ENCODE results near the gene RFK. TPM values are rescaled to one million over a fixed set of nuclear protein-coding genes. Genes with fewer than 3 reads are reported as not detected.

RFK gene
- total and polyA plus RNA-seq, 7 donors: 12.9 to 145 (median 23.5) TPM

DNA sequence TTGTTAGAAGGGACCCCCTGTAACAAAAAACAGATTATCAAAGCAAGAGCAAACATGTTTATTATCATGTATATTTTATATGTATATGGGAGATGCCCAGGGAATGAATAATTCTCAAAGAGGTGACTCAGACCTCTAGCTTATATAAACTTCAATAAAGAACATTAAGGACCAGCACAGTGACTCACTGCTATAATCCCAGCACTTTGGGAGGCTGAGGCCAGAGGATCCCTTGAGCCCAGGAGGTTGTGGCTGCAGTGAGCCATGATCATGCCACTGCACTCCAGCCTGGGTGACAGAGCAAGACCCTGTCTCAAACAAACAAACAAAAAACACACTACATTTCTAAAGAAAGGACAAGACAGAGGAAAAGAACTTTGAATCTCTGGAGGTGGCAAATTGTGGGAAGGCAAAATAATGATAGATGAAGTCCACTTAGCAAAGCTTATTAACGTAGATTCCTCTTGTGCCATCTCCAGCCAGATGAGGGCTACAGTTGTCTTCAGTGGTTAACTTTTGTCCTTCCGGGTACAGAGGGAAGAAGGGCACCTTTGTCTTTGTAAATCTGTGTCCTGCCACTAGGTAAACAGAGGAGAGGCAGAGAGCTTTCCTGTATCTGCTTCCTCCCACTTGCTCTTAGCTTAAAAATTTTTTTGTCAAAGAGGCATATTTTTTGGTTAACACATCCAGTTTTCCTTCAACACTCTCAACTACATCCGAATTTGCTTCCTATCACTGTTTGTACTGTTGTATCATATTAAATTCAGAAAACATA, 7.5 kb upstream of the RFK start:
- TF ChIP-seq, protein P1, sequence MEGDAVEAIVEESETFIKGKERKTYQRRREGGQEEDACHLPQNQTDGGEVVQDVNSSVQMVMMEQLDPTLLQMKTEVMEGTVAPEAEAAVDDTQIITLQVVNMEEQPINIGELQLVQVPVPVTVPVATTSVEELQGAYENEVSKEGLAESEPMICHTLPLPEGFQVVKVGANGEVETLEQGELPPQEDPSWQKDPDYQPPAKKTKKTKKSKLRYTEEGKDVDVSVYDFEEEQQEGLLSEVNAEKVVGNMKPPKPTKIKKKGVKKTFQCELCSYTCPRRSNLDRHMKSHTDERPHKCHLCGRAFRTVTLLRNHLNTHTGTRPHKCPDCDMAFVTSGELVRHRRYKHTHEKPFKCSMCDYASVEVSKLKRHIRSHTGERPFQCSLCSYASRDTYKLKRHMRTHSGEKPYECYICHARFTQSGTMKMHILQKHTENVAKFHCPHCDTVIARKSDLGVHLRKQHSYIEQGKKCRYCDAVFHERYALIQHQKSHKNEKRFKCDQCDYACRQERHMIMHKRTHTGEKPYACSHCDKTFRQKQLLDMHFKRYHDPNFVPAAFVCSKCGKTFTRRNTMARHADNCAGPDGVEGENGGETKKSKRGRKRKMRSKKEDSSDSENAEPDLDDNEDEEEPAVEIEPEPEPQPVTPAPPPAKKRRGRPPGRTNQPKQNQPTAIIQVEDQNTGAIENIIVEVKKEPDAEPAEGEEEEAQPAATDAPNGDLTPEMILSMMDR (IDR thresholded peaks at IDR 0.05): no peak
- TF ChIP-seq EP300 (IDR thresholded peaks at IDR 0.05) (no peak), POLR2A (IDR thresholded peaks at IDR 0.05) (no peak), POLR2AphosphoS5 (IDR thresholded peaks at IDR 0.05) (no peak)
- no peak for DNase-seq
- Histone ChIP-seq H3K27ac (no peak overlapping the region), H3K4me3 (no peak overlapping the region), H3K4me1 (peaks cover 0 to 5% (median 0%) of the 10 kb centered on the region in 4 donors), H3K27me3 (no peaks in the 10 kb centered on the region), H3K36me3 (no peaks in the 10 kb centered on the region), H3K9me3 (no peaks in the 10 kb centered on the region)
- WGBS, 2 donors: 20 to 70% methylated on average over 3 of the region's 3 CpGs
- intact Hi-C loops (cut with DNase I): no loop called here

DNA sequence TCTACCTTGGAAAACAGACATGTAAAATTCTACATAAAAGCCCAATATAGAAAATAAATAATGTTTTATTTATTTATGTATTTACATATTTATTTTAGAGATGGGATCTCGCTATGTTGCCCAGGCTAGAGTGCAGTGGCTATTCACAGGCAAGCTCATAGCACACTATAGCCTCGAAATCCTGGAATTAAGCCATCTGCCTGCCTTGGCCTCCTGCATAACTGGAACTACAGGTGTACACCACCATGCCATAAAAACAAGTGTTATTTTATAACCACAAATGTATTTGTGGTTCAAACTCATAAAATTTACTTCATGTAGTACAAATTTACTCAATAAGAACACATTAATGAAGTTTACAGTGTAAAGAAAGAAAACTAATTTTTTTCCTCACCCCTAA, 7.0 kb upstream of the RFK start:
- H3K36me3 ChIP-seq: no peaks in the 10 kb centered on the region
- no peak overlapping the region for H3K4me3 ChIP-seq
- no peak for TF ChIP-seq POLR2AphosphoS5 (IDR thresholded peaks at IDR 0.05)
- no peaks in the 10 kb centered on the region for H3K27me3 ChIP-seq
- intact Hi-C loops (cut with DNase I): no loop called here
- no peak for DNase-seq
- no peak overlapping the region for H3K27ac ChIP-seq
- WGBS, 2 donors: 57 to 84% methylated on average over 2 of the region's 2 CpGs
- H3K4me1 ChIP-seq: peaks cover 0 to 5% (median 0%) of the 10 kb centered on the region in 4 donors
- no peaks in the 10 kb centered on the region for H3K9me3 ChIP-seq

DNA sequence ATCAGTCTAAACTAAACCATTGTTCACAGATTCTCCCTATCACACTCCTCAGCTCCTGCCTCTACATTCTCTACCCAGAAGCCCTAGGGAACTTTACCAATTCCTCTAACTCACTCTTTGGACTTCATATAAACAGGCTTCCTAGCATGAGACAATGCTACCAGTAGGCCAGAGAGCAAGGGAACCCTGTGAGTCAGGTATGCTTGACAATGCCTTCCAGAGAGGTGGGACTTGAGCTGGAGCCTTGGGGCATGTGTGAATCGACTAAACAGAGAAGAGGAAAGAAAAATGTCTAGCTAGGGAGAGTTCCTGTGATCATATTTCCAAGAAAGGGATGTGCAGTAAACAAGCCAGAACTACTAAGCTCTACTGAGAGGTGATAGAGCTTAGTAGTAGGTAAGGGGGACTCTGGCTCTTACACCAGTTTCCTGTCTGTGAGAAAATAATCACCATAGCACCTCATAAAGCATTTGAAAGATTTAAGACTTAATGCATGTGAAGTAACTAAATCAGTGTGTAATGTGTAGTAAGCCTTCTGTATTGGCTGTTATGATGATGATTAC, 6.4 kb upstream of the RFK start:
- 45 to 67% methylated on average over 1 of the region's 1 CpG for WGBS, 2 donors
- intact Hi-C loops (cut with DNase I): no loop called here
- no peak overlapping the region for H3K27ac ChIP-seq
- H3K4me1 ChIP-seq: peaks cover 0 to 7% (median under 1%) of the 10 kb centered on the region in 4 donors
- no peaks in the 10 kb centered on the region for H3K27me3 ChIP-seq
- no peak for TF ChIP-seq EP300 (IDR thresholded peaks at IDR 0.05)
- TF ChIP-seq POLR2AphosphoS5 (IDR thresholded peaks at IDR 0.05): no peak
- TF ChIP-seq POLR2A (IDR thresholded peaks at IDR 0.05): no peak
- TF ChIP-seq, protein P1 (IDR thresholded peaks at IDR 0.05): no peak
- no peaks in the 10 kb centered on the region for H3K36me3 ChIP-seq
- H3K4me3 ChIP-seq: no peak overlapping the region
- no peak for DNase-seq
- H3K9me3 ChIP-seq: no peaks in the 10 kb centered on the region

DNA sequence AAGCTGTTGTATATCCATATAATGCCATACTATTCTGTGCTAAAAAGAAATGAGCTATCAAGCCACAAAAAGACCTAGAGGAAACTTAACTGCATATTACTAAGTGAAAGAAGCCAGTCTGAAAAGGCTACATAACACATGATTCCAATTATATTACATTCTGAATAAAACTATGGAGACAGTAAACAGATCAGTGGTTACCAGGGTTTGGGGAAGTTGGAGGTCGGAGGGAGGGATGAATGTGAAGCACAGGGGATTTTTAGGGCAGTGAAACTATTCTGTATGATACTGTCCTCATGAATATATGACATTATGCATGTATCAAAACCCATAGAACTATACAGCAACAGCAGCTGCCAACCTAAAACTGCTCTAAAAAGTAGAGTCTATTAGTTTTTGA, 5.6 kb upstream of the RFK start:
- H3K27me3 ChIP-seq: no peaks in the 10 kb centered on the region
- intact Hi-C loops (cut with DNase I): loop anchor here (10.0 kb wide), 2 partner anchors 505 to 1895 kb away; partner anchors contain the start of genes PCSK5 and PSAT1
- no peaks in the 10 kb centered on the region for H3K36me3 ChIP-seq
- WGBS, 2 donors: 68 to 70% methylated on average over 1 of the region's 1 CpG
- no peak for TF ChIP-seq POLR2AphosphoS5 (IDR thresholded peaks at IDR 0.05)
- TF ChIP-seq, protein P1 (IDR thresholded peaks at IDR 0.05): no peak
- TF ChIP-seq POLR2A (IDR thresholded peaks at IDR 0.05): no peak
- no peak for TF ChIP-seq EP300 (IDR thresholded peaks at IDR 0.05)
- no peak overlapping the region for H3K27ac ChIP-seq
- DNase-seq: no peak
- peaks cover 0 to 15% (median 7%) of the 10 kb centered on the region in 4 donors for H3K4me1 ChIP-seq
- H3K4me3 ChIP-seq: no peak overlapping the region
- H3K9me3 ChIP-seq: no peaks in the 10 kb centered on the region

DNA sequence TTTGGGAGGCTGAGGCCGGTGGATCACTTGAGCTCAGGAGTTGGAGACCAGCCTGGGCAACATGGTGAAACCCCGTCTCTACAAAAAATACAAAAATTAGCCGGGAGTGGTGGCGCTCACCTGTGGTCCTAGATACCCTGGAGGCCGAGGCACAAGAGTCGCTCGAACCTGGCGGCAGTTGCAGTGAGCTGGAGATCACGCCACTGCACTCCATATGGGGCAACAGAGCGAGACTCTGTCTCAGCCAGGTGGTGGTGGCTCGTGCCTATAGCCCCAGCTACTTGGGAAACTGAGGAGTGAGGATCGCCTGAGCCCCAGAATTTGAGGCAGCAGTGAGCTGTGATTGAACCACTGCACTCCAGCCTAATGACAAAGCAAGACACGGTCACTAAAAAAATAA, 2.4 kb upstream of the RFK start:
- Histone ChIP-seq H3K27me3 (no peaks in the 10 kb centered on the region), H3K4me3 (no peak overlapping the region), H3K9me3 (no peaks in the 10 kb centered on the region), H3K27ac (no peak overlapping the region), H3K4me1 (peaks cover 0 to 22% (median 10%) of the 10 kb centered on the region in 4 donors), H3K36me3 (peaks cover 0 to 6% (median 0%) of the 10 kb centered on the region in 4 donors)
- WGBS, 2 donors: 98% methylated on average over 13 of the region's 13 CpGs
- DNase-seq: no peak
- intact Hi-C loops (cut with DNase I): loop anchor here (10.0 kb wide), 2 partner anchors 502 to 1898 kb away; partner anchors contain the start of genes PCSK5 and PSAT1
- no peak for TF ChIP-seq POLR2A (IDR thresholded peaks at IDR 0.05)
- TF ChIP-seq POLR2AphosphoS5 (IDR thresholded peaks at IDR 0.05): no peak
- TF ChIP-seq, protein P1 (IDR thresholded peaks at IDR 0.05): no peak
- no peak for TF ChIP-seq EP300 (IDR thresholded peaks at IDR 0.05)

Data from sigmoid colon (tissue), 7 donors.